ENCODE measurements around the gene SECISBP2L. TPM values are rescaled to one million over a fixed set of nuclear protein-coding genes. Genes with fewer than 3 reads are reported as not detected.

SECISBP2L gene
- total RNA-seq, 3 donors from 2014 or later = 49.2 to 70.6 (median 62.3) TPM

- TF ChIP-seq, protein P1, sequence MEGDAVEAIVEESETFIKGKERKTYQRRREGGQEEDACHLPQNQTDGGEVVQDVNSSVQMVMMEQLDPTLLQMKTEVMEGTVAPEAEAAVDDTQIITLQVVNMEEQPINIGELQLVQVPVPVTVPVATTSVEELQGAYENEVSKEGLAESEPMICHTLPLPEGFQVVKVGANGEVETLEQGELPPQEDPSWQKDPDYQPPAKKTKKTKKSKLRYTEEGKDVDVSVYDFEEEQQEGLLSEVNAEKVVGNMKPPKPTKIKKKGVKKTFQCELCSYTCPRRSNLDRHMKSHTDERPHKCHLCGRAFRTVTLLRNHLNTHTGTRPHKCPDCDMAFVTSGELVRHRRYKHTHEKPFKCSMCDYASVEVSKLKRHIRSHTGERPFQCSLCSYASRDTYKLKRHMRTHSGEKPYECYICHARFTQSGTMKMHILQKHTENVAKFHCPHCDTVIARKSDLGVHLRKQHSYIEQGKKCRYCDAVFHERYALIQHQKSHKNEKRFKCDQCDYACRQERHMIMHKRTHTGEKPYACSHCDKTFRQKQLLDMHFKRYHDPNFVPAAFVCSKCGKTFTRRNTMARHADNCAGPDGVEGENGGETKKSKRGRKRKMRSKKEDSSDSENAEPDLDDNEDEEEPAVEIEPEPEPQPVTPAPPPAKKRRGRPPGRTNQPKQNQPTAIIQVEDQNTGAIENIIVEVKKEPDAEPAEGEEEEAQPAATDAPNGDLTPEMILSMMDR (IDR thresholded peaks at IDR 0.05) = no peak
- TF ChIP-seq POLR2A (IDR thresholded peaks at IDR 0.05) (no peak), POLR2AphosphoS5 (IDR thresholded peaks at IDR 0.05) (no peak)
- no peaks in the 10 kb centered on the region for H3K4me1 ChIP-seq
- no peak overlapping the region for H3K27ac ChIP-seq
- no peak overlapping the region for H3K4me3 ChIP-seq
- intact Hi-C loops (cut with DNase I; ENCODE audit: low total_unique reads) = no loop called here
- H3K27me3 ChIP-seq = no peaks in the 10 kb centered on the region
- H3K9me3 ChIP-seq = no peaks in the 10 kb centered on the region
- DNase-seq (ENCODE audit: low spot score in 2 of 2) = no peak
- H3K36me3 ChIP-seq = no peaks in the 10 kb centered on the region
Measured at GRCh38 chr15:49085696-49086459, 39.6 kb upstream of the SECISBP2L start.

DNA sequence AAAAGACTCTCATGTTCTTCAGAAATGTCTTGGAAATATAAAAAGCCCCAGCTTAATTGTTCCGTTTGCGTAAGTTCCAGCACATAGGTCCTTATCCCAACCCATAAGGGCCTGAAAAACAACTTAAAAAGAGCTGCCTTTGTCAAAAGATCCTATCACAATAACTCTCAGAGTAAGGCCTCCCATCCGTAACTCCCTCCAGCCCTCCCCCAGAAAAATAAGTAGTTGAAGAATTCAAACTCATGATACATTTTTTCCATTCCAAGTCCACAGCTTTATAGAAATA, 38.0 kb upstream of the SECISBP2L start:
- intact Hi-C loops (cut with DNase I; ENCODE audit: low total_unique reads) = no loop called here
- Histone ChIP-seq H3K27ac (no peak overlapping the region), H3K4me1 (no peaks in the 10 kb centered on the region), H3K9me3 (no peaks in the 10 kb centered on the region), H3K36me3 (no peaks in the 10 kb centered on the region), H3K4me3 (no peak overlapping the region), H3K27me3 (no peaks in the 10 kb centered on the region)
- no peak for DNase-seq (ENCODE audit: low spot score in 2 of 2)
- TF ChIP-seq POLR2A (IDR thresholded peaks at IDR 0.05) = no peak
- TF ChIP-seq, protein P1 (IDR thresholded peaks at IDR 0.05) = no peak
- TF ChIP-seq POLR2AphosphoS5 (IDR thresholded peaks at IDR 0.05) = no peak

DNA sequence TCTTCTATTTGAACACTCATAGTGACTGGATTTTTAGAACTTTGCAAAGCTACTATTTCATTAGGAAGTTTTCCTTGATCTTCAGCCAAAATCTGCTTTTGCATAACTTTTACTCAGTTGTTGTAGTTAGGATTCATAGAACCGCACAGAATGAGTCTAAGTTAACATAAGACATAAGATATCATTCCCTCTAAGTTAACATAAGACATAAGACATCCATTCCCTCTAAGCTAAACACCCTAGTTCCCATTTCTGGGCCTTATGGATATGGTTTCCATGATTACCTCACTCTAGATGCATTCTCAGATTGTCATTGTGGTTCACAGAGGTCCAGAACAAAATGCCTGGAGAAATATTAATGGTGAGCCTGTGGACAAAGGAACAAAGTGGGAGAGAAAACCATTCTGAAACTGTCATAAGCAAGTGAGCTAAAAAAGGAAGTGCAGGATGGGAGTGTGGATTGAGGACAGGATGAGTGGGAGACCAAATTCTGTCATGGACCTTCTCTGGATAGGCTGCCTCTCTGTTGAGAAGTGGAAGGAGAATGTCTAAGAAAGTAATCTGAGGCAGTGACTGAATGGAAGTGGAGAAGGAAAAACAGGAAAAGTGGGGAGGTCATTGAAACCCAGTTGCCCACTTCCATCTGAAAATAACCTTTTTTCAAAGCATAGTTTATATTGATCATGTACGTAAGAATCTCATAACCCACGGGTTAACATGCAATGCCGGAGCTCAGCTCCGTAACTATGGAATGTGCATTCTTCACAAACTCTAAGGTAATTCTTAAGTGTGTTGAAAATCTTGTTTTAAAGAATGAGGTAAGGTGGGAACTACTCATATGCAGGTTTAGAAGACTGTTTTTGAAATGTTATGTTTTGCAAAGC, 37.4 kb upstream of the SECISBP2L start:
- no peak overlapping the region for H3K27ac ChIP-seq
- intact Hi-C loops (cut with DNase I; ENCODE audit: low total_unique reads) = no loop called here
- TF ChIP-seq POLR2A (IDR thresholded peaks at IDR 0.05) = no peak
- TF ChIP-seq, protein P1 (IDR thresholded peaks at IDR 0.05) = no peak
- no peak for TF ChIP-seq POLR2AphosphoS5 (IDR thresholded peaks at IDR 0.05)
- H3K9me3 ChIP-seq = no peaks in the 10 kb centered on the region
- no peaks in the 10 kb centered on the region for H3K4me1 ChIP-seq
- H3K4me3 ChIP-seq = no peak overlapping the region
- H3K27me3 ChIP-seq = no peaks in the 10 kb centered on the region
- DNase-seq (ENCODE audit: low spot score in 2 of 2) = no peak
- H3K36me3 ChIP-seq = no peaks in the 10 kb centered on the region

- H3K9me3 ChIP-seq = no peaks in the 10 kb centered on the region
- no peaks in the 10 kb centered on the region for H3K4me1 ChIP-seq
- H3K4me3 ChIP-seq = no peak overlapping the region
- TF ChIP-seq POLR2A (IDR thresholded peaks at IDR 0.05) (no peak), POLR2AphosphoS5 (IDR thresholded peaks at IDR 0.05) (no peak)
- TF ChIP-seq, protein P1 (IDR thresholded peaks at IDR 0.05) = no peak
- H3K27ac ChIP-seq = no peak overlapping the region
- H3K27me3 ChIP-seq = no peaks in the 10 kb centered on the region
- DNase-seq (ENCODE audit: low spot score in 2 of 2) = no peak
- intact Hi-C loops (cut with DNase I; ENCODE audit: low total_unique reads) = no loop called here
- no peaks in the 10 kb centered on the region for H3K36me3 ChIP-seq
Measured at GRCh38 chr15:49082960-49083359, 36.7 kb upstream of the SECISBP2L start.
